GM13976 (cell line): ENCODE data around the gene AKT2.
"Not testable (repeated sequence)": the region's sequence is repeated elsewhere in the genome, so short reads cannot be mapped to it uniquely, and the experiment has no call there.

Experiments used
- DNase-seq: peaks from one replicate; pipeline ENCODE4 v3.0.0; 2012; ENCODE audit warnings: low spot score
- CTCF ChIP-seq: IDR thresholded peaks from 2 replicates; pipeline ENCODE4 v1.5.1; 2012; ENCODE audit warnings: borderline replicate concordance, mild to moderate bottlenecking; ENCODE audit not compliant: insufficient read depth; ENCODE audit errors: extremely low read depth, missing control alignments, control extremely low read depth
- in situ Hi-C: fragments of 300-500 bp; cut with MboI; formaldehyde crosslinking; loops from one replicate; pipeline ENCODE4 v1.12.0; 2022; ENCODE audit warnings: low sequenced_read_pairs, mixed read lengths, inconsistent platforms; ENCODE audit not compliant: unreplicated experiment

The AKT2 gene

GRCh38 chr19:40223135-40223822 lies 61.9 kb downstream of the AKT2 start:
- in situ Hi-C loops = no loop called here
- DNase-seq = no peak
- TF ChIP-seq CTCF = no peak

GRCh38 chr19:40221858-40222619 lies 63.1 kb downstream of the AKT2 start:
- DNase-seq = peak; percentile 94
- in situ Hi-C loops = no loop called here
- TF ChIP-seq CTCF = peak; percentile 47

- DNase-seq = no peak
- in situ Hi-C loops = no loop called here
- TF ChIP-seq CTCF = no peak
Measured at GRCh38 chr19:40220674-40221073, 64.5 kb downstream of the AKT2 start.

GRCh38 chr19:40219721-40220276 lies 65.3 kb downstream of the AKT2 start:
- in situ Hi-C loops = no loop called here
- DNase-seq = no peak
- no peak for TF ChIP-seq CTCF

GRCh38 chr19:40219029-40219428 lies 66.1 kb downstream of the AKT2 start:
- in situ Hi-C loops, DNase-seq: not testable (repeated sequence)

- peak; percentile 80 for DNase-seq
- no peak for TF ChIP-seq CTCF
- in situ Hi-C loops = no loop called here
Measured at GRCh38 chr19:40217934-40218890, 66.9 kb downstream of the AKT2 start, which contains the start of gene TTC9B. Gene TTC9B, minus strand, starts transcription at chr19:40218384. Its CDS starts 3 bp downstream, at chr19:40218381.
